Medulla oblongata (tissue), 1 donor: ENCODE results near the gene CDC42SE2.
A peak's percentile ranks its signal among the peaks of the same experiment; 100 is the strongest.

Source experiments
- DNase-seq: peaks from one replicate; pipeline ENCODE4 v3.0.0-alpha.2; 2015; ENCODE audit errors: extremely low spot score

The CDC42SE2 gene

DNA sequence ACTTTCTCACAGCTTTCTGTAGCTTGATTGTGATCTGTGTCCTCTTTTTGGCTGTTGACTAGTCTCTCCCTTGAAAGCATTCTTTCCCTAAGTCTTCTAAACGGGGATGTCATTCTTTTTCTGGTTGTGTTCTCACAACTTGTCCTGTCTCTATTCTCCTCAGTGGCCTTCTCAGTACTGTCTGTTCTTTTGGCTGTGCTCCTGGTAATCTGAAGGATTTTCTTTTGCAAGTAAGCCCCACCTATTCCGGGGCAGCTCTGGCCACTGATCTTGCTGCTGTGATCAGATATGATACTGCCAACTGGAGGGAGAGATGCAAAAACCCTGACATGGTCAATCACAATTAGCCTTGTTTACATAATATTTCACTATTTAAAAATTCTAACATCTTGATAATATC is 172.2 kb downstream of the CDC42SE2 start:
- DNase-seq = peak; percentile 29

DNA sequence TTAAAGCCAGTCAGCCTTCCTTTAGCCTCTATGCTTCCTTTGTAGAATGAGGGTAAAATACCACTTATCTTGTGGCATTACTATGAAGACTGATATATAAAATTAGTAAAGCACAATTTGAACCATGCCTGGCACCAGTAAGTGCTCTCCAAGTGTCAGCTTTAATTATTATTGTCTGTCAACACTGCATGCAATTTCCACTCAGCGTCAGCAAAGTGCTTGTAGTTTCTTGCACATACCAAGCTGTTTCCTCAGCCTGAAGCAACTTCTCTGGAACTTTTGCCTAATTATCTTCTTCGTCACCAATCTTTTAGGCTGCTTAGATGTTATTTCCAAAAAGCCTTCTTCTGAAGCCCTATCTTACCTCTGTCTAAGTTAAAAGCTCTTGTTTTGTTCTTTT is 177.3 kb downstream of the CDC42SE2 start:
- no peak for DNase-seq
